ACC112 (cell line): ENCODE data around the gene TSSK2.

Experiments
- H2AFZ ChIP-seq: fragments of 200-600 bp; sonication (generic); one replicate; pipeline ENCODE4 v1.6.0; 2017; ENCODE audit warnings: antibody characterized with exemption, low read length; ENCODE audit not compliant: unreplicated experiment
- H3K27ac ChIP-seq: fragments of 200-600 bp; sonication (generic); 2 replicates; pipeline ENCODE4 v1.5.1; 2014; ENCODE audit warnings: low read depth, mild to moderate bottlenecking, antibody characterized with exemption, low read length, moderate library complexity
- H3K27me3 ChIP-seq: fragments of 200-600 bp; sonication (generic); 2 replicates; pipeline ENCODE4 v1.6.1; 2014; ENCODE audit warnings: mild to moderate bottlenecking, antibody characterized with exemption, low read length, moderate library complexity, mixed read lengths; ENCODE audit not compliant: insufficient read depth
- H3K36me3 ChIP-seq: fragments of 200-600 bp; sonication (generic); 2 replicates; pipeline ENCODE4 v1.6.1; 2016; ENCODE audit warnings: mild to moderate bottlenecking, antibody characterized with exemption, low read length, moderate library complexity, mixed read lengths; ENCODE audit not compliant: insufficient read depth
- H3K4me1 ChIP-seq: fragments of 200-600 bp; sonication (generic); one replicate; pipeline ENCODE4 v1.6.1; 2016; ENCODE audit warnings: low read length, mixed read lengths; ENCODE audit not compliant: insufficient read depth, unreplicated experiment, control insufficient read depth
- H3K4me3 ChIP-seq: fragments of 200-600 bp; sonication (generic); 2 replicates; pipeline ENCODE4 v1.5.1; 2014; ENCODE audit warnings: mild to moderate bottlenecking, low read depth, low read length
- H3K79me2 ChIP-seq: fragments of 200-600 bp; sonication (generic); one replicate; pipeline ENCODE4 v1.6.0; 2016; ENCODE audit warnings: low read length; ENCODE audit not compliant: control insufficient read depth, unreplicated experiment, insufficient read depth

The TSSK2 gene

DNA sequence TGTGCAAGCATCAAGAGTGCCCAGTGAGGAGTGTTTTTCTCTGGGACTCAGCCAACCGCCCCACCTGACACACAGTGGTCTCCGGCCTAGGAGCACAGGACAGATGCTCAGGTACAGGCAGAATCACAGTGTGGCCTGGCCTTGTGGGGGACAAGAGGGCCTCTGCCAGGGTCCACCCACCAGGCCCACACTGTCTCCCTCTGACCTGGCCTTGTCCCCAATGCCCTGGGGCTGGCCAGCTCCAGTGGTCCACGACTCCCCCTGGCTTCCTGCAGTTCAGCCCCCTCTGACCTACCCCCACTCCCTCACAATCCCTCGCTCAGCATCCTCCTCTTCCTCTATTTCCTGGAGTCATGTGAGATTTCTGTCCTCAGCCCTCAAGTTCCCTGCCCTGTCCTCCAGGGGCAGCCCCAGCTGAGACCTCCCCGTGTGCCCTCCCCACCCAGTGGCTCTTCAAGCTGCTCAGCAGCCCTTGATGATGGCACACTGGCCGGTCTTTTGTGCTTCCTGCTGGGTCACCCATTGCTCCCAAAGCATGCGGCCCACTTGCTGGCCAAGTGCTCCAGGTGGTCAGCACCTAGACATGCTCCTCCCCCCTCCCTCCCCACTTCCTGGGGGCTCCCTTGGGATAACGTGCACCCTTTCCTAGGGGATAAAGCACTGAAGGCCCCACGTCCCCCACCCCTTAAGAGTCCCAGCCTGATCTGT lies 1.7 kb downstream of the TSSK2 start:
- H3K36me3 ChIP-seq, result no peaks in the 10 kb centered on the region
- no peak overlapping the region for H3K4me3 ChIP-seq
- no peaks in the 10 kb centered on the region for H3K79me2 ChIP-seq
- H3K4me1 ChIP-seq, result no peaks in the 10 kb centered on the region
- no peak overlapping the region for H3K27ac ChIP-seq
- H3K27me3 ChIP-seq, result no peaks in the 10 kb centered on the region
- no peak overlapping the region for H2AFZ ChIP-seq

DNA sequence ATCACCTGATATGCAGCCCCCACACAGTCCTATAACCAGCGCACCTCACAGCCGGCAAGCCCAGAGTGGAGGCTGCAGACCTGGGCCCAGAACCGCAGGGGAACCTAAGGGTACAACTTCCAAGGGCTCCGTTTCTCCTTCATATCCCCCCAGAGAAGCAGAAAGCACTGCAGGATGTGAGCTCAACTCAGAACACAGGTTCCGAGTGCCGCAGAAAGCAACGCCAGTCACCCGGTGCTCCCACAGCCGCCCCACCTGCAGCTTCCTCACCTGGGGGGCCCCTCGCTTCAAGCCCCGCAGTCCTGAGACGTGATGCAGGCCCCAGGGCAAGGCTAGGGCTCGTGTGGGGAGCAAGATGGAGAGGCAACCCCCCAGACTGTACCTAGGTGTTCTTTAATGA lies 2.5 kb downstream of the TSSK2 start:
- H3K4me1 ChIP-seq, result no peaks in the 10 kb centered on the region
- no peaks in the 10 kb centered on the region for H3K27me3 ChIP-seq
- no peak overlapping the region for H2AFZ ChIP-seq
- H3K4me3 ChIP-seq, result no peak overlapping the region
- H3K27ac ChIP-seq, result no peak overlapping the region
- no peaks in the 10 kb centered on the region for H3K36me3 ChIP-seq
- H3K79me2 ChIP-seq, result no peaks in the 10 kb centered on the region

DNA sequence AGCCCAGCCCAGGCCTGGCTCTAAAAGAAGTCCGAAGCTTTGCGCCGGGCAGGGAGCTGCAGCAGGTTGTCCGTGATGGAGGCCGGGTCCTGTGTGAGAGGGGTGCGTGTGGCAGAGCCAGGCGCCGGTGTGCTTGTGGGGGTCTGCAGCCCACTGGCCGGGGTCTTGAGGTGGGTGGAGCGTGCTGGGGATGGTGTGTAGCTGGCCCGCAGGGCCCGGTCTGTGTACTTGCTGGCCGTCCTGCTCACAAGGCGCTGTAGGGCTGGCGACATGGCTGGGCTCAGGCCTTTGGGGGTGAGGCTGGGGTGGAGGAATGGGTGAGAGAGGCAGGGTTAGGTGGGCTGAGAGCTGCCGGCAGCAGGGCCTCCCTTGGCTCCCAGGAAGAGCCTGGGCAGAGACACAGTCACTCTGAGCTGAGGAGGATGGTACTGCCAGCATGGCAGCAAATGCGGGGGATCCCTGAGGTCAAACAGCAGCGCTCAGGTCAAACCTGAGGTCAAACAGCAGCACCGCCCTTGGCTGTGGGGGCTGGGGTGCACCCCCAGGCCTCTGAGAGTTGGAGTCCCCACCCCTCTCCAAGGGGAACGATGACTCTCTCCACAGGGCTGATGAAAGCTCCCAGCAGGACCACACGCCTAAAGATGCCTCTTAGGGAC lies 3.2 kb downstream of the TSSK2 start:
- H3K4me3 ChIP-seq, result no peak overlapping the region
- no peaks in the 10 kb centered on the region for H3K36me3 ChIP-seq
- no peak overlapping the region for H3K27ac ChIP-seq
- H3K27me3 ChIP-seq, result no peaks in the 10 kb centered on the region
- no peaks in the 10 kb centered on the region for H3K79me2 ChIP-seq
- H2AFZ ChIP-seq, result no peak overlapping the region
- no peaks in the 10 kb centered on the region for H3K4me1 ChIP-seq

DNA sequence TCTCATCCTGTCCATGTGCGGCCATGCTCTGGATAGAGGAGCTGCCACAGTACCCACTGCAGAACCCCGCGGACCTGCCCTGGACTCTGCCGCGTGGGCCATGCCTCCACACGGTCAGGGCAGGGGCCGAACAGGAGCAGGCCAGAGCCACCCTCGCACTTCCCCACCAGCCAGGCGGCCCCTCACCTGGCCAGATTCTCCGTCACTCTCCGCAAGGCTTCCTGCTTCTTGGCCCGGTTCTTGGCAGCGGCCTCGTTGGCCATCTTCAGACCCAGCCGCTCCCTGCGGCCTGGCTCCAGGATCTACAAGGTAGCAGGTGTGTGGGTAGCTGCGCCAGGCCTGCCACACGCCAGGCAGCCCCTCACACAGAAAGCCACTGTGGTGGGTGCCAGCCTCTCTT lies 3.8 kb downstream of the TSSK2 start:
- H3K79me2 ChIP-seq, result no peaks in the 10 kb centered on the region
- no peak overlapping the region for H2AFZ ChIP-seq
- H3K4me3 ChIP-seq, result no peak overlapping the region
- no peaks in the 10 kb centered on the region for H3K4me1 ChIP-seq
- no peak overlapping the region for H3K27ac ChIP-seq
- H3K27me3 ChIP-seq, result no peaks in the 10 kb centered on the region
- H3K36me3 ChIP-seq, result no peaks in the 10 kb centered on the region

DNA sequence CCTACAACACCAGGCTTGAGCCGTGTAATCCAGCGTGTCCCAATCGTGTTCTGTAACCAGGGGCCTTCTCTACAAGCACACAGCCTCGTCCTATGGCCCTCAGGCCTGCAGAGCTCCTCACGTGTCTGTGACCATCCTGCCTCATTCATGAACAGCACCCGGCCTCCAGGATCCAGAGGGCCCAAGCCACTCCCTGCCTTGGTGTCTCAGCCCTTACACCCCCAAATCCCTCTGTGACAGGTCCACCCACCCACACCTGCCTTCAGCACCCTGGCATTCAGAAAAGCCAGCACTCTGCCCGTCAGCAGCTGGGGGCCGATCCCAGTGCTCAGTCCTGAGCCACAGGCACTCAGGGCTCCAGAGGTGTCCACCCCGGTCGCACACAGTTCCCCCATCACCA lies 5.8 kb downstream of the TSSK2 start:
- H3K27me3 ChIP-seq, result no peaks in the 10 kb centered on the region
- H3K79me2 ChIP-seq, result no peaks in the 10 kb centered on the region
- H3K27ac ChIP-seq, result no peak overlapping the region
- no peaks in the 10 kb centered on the region for H3K36me3 ChIP-seq
- no peak overlapping the region for H2AFZ ChIP-seq
- no peak overlapping the region for H3K4me3 ChIP-seq
- H3K4me1 ChIP-seq, result no peaks in the 10 kb centered on the region

DNA sequence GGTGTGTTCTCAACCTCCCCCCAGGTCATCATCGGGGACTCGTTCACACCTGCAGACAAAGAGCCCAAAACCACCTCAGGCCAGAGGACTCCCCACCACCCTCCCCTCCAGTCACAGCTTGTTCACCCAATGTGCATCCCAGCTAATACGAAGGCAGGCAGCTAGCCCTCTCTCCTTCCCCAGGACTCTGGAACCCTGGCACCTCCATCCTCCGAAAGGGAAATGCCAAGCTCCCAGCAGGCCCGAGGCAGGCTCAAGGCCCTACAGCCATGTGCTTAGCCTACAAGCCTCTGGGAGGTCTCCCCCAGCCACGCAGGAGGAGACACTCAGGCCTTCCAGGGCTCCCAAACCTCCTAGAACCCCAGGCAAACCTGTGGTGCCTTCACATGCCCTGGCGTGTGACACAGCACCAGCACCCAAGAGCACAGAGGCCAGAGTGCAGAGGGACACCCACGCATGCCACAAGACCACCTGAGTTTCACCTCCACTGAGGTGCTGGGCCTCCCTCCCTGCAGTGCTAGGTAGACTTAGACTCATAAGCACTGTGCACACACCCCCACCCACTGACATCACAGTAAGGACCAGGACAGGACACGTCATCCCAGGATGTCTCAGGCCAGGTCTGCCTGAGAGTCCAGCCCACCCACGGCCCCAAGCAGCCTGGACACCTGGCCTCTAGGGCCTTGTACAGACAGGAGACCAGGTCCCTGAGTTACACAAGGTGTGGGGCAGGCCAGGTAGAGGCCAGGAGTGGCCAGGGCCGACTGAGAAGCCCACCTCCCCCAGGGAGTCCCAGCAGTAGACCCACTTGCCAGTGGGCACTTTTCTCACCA lies 6.5 kb downstream of the TSSK2 start:
- Histone ChIP-seq H3K36me3 (no peaks in the 10 kb centered on the region), H3K4me3 (no peak overlapping the region), H3K79me2 (no peaks in the 10 kb centered on the region), H2AFZ (no peak overlapping the region), H3K27me3 (no peaks in the 10 kb centered on the region), H3K27ac (no peak overlapping the region), H3K4me1 (no peaks in the 10 kb centered on the region)

DNA sequence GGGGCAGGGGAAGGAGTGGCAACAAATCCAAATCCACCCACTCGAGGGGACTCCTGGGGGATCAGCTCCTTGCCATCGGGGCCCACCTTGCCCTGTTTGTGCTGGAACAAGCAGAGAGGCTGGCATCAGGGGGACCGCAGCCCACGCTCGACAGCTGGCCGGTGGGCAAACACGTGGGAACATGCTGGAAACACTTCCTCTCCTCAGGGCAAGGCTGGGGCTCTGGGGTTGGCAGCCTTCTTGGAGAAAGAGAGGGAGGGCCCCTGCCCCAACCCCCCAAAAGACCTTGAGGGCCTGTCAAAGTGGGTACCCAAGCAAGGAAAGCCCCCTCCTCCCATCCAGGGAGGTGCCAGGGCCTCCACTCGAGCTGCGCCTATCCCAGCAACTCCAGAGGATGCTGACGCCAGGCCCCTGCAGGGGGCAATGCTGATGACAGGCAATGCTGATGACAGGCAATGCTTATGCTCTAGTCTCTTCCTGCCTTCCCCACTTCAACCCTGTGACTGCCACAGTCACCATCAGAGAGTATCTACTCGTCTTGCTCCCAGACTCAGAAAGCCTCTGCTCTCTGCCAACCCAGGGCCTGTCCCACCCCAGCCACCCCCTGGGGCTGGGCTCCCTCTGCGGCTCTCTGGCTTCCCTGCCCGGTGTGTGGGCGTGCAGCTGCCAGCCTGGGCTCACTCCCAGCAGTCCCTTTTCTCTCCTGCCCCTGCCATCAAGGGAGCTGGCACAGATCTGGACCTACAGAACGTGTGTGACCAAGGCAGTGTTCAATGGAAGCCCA lies 7.3 kb downstream of the TSSK2 start:
- Histone ChIP-seq H3K27ac (no peak overlapping the region), H3K27me3 (no peaks in the 10 kb centered on the region), H2AFZ (no peak overlapping the region), H3K4me3 (no peak overlapping the region), H3K36me3 (no peaks in the 10 kb centered on the region), H3K79me2 (peaks cover 3% of the 10 kb centered on the region), H3K4me1 (no peaks in the 10 kb centered on the region)

DNA sequence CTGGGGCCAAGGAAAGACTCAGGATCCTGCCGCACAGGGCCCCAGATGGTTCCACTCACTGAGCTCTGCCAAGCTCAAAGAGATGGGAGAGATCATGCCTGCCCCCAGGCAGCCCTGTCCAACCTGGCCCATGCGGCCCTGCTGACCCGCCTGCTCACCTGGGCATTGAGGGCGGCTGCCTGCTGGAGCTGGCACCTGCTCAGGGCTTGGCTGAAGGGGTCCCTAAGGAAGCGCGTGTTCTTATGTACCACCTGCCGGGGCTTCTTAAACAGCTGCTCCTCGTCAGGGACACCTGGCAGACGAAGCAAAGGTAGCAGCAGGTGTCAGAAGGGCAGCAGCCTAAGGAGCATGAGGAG lies 7.9 kb downstream of the TSSK2 start:
- Histone ChIP-seq H3K36me3 (no peaks in the 10 kb centered on the region), H2AFZ (no peak overlapping the region), H3K4me1 (no peaks in the 10 kb centered on the region), H3K4me3 (no peak overlapping the region), H3K79me2 (peaks cover 7% of the 10 kb centered on the region), H3K27me3 (no peaks in the 10 kb centered on the region), H3K27ac (no peak overlapping the region)

DNA sequence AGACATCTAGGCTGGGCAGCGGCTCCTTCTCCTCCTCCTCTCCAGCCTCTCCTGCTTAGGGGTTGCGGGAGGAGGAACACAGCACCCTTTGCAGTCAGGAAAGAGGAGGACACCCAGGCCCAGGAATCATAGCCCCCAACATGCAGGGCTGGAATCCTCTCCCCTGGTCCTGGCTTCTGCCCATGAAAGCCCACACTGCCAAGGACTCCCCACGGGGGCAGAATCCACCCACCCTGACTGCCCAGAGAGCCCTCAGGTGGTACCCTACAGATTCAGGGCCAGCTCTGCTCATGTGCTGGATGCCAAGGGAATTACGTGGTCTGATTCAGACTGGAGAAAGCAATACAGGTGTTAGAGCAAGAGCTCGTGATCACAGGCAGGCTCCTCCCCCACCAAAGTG lies 8.9 kb downstream of the TSSK2 start:
- H3K4me1 ChIP-seq, result no peaks in the 10 kb centered on the region
- no peak overlapping the region for H3K4me3 ChIP-seq
- H3K36me3 ChIP-seq, result no peaks in the 10 kb centered on the region
- H3K79me2 ChIP-seq, result peaks cover 11% of the 10 kb centered on the region
- no peak overlapping the region for H3K27ac ChIP-seq
- no peak overlapping the region for H2AFZ ChIP-seq
- no peaks in the 10 kb centered on the region for H3K27me3 ChIP-seq

DNA sequence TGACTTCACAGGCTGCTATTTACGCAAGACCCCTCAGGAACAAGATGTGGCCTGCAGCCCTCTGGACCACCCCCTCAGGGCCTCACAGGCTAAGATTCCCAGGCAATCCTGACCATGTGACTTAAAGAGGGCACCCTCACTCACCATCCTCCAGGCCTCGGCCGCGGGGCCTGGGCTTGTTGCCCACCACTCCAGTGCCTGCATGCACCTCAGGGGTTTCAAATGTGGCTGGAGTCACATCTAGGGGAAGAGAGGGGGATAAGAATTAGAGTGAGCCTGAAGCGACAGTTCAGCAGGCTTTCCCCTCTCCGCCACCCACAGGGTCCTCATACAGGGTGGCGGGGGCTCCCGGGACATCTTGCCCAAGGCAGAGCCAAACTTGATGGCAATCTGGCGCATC lies 11.3 kb downstream of the TSSK2 start:
- H3K79me2 ChIP-seq, result peaks cover 11% of the 10 kb centered on the region
- H2AFZ ChIP-seq, result no peak overlapping the region
- no peak overlapping the region for H3K27ac ChIP-seq
- no peaks in the 10 kb centered on the region for H3K4me1 ChIP-seq
- no peak overlapping the region for H3K4me3 ChIP-seq
- H3K36me3 ChIP-seq, result no peaks in the 10 kb centered on the region
- H3K27me3 ChIP-seq, result 0 out of 2 replicates have a peak, but pooled peaks cover 2% of the 10 kb centered on the region
